HEK293 (cell line): ENCODE results near the gene MRPS10.

Experiments
- CTCF ChIA-PET: fragments of 350-600 bp; formaldehyde crosslinking; extraction: SDS; loops from one replicate; lab custom pipeline; 2021; ENCODE audit warnings: antibody characterized with exemption; lab: Yijun Ruan, JAX
- POLR2A ChIA-PET: fragments of 300-600 bp; formaldehyde crosslinking; extraction: SDS; loops from one replicate; lab custom pipeline; 2020; ENCODE audit warnings: antibody characterized with exemption, inconsistent platforms; lab: Yijun Ruan, JAX
- H3K27ac ChIP-seq: fragments of 200-500 bp; sonication (Bioruptor generic); 2 replicates; pipeline ENCODE4 v1.5.1; 2014; ENCODE audit warnings: low read depth, low read length, control low read depth, inconsistent platforms; ENCODE audit errors: extremely low read depth
- H3K36me3 ChIP-seq, 2 experiments: fragments of 200-500 bp in 1 of 2; sonication (Bioruptor generic) in 1 of 2; 1 replicate in 1 of 2; 2 replicates in 1 of 2; pipeline ENCODE4 v1.5.1; 2014 to 2017; ENCODE audit warnings: inconsistent platforms in 2 of 2, low read length in 2 of 2; ENCODE audit not compliant: control insufficient read depth in 2 of 2, insufficient read depth in 1 of 2
- H3K4me1 ChIP-seq: fragments of 200-500 bp; sonication (Bioruptor generic); 2 replicates; pipeline ENCODE4 v1.5.1; 2014; ENCODE audit warnings: mild to moderate bottlenecking, low read length, inconsistent platforms; ENCODE audit not compliant: control insufficient read depth, insufficient read depth
- H3K4me3 ChIP-seq: 2 replicates; pipeline ENCODE4 v1.5.1; 2011; ENCODE audit warnings: low read depth, mild to moderate bottlenecking, control low read depth, low read length, moderate library complexity
- H3K9me3 ChIP-seq: fragments of 200-500 bp; sonication (Bioruptor generic); 2 replicates; pipeline ENCODE4 v1.5.1; 2014; ENCODE audit warnings: low read depth, low read length, inconsistent platforms; ENCODE audit not compliant: control insufficient read depth, insufficient read depth
- ATF2 ChIP-seq: fragments of 450-650 bp; formaldehyde crosslinking; IDR thresholded peaks from 2 replicates; pipeline ENCODE4 v1.5.1; 2016; ENCODE audit warnings: missing biosample characterization, missing genetic modification characterization, low read depth
- EGR2 ChIP-seq: fragments of 450-650 bp; formaldehyde crosslinking; IDR thresholded peaks from 2 replicates; pipeline ENCODE4 v1.5.1; 2016; ENCODE audit warnings: low read depth, missing biosample characterization, missing genetic modification characterization
- GLIS1 ChIP-seq: fragments of 450-650 bp; formaldehyde crosslinking; IDR thresholded peaks from 2 replicates; pipeline ENCODE4 v1.5.1; 2016; ENCODE audit warnings: missing biosample characterization, missing genetic modification characterization
- HOXA7 ChIP-seq: sonication (generic); formaldehyde crosslinking; IDR thresholded peaks from 2 replicates; pipeline ENCODE4 v1.8.1; 2022; ENCODE audit warnings: missing genetic modification reagents, borderline replicate concordance
- OVOL3 ChIP-seq: fragments of 450-650 bp; formaldehyde crosslinking; IDR thresholded peaks from 2 replicates; pipeline ENCODE4 v1.5.1; 2016; ENCODE audit warnings: missing biosample characterization, missing genetic modification characterization
- YY1 ChIP-seq: fragments of 450-650 bp; formaldehyde crosslinking; IDR thresholded peaks from 2 replicates; pipeline ENCODE4 v1.5.1; 2018; ENCODE audit warnings: missing biosample characterization, missing genetic modification characterization
- ZNF138 ChIP-seq: fragments of 450-650 bp; formaldehyde crosslinking; IDR thresholded peaks from 2 replicates; pipeline ENCODE4 v1.5.1; 2016; ENCODE audit warnings: missing biosample characterization, missing genetic modification characterization, borderline replicate concordance
- ZNF24 ChIP-seq: fragments of 450-650 bp; formaldehyde crosslinking; IDR thresholded peaks from 2 replicates; pipeline ENCODE4 v1.5.1; 2016; ENCODE audit warnings: missing biosample characterization, missing genetic modification characterization
- ZNF341 ChIP-seq: fragments of 450-650 bp; formaldehyde crosslinking; IDR thresholded peaks from 2 replicates; pipeline ENCODE4; 2016; ENCODE audit warnings: low read depth, missing biosample characterization, missing genetic modification characterization
- ZNF416 ChIP-seq: fragments of 450-650 bp; formaldehyde crosslinking; IDR thresholded peaks from 2 replicates; pipeline ENCODE4 v1.5.1; 2016; ENCODE audit warnings: missing biosample characterization, missing genetic modification characterization
- ZNF623 ChIP-seq: fragments of 450-650 bp; formaldehyde crosslinking; IDR thresholded peaks from 2 replicates; pipeline ENCODE4 v1.5.1; 2016; ENCODE audit warnings: missing biosample characterization, missing genetic modification characterization
- ZNF645 ChIP-seq: fragments of 450-650 bp; formaldehyde crosslinking; IDR thresholded peaks from 2 replicates; pipeline ENCODE4; 2016; ENCODE audit warnings: missing biosample characterization, missing genetic modification characterization
- TF ChIP-seq, protein P1 (sequence below): fragments of 450-650 bp; formaldehyde crosslinking; IDR thresholded peaks from 2 replicates; pipeline ENCODE4 v1.5.1; 2016; ENCODE audit warnings: missing biosample characterization, missing genetic modification characterization
- TF ChIP-seq, protein P2 (sequence below): fragments of 450-650 bp; formaldehyde crosslinking; IDR thresholded peaks from 2 replicates; pipeline ENCODE4 v1.5.1; 2016; ENCODE audit warnings: missing biosample characterization, missing genetic modification characterization
- TF ChIP-seq, protein P3 (sequence below): fragments of 450-650 bp; formaldehyde crosslinking; IDR thresholded peaks from 2 replicates; pipeline ENCODE4 v1.5.1; 2016; ENCODE audit warnings: missing biosample characterization, missing genetic modification characterization, borderline replicate concordance
- TF ChIP-seq, protein P4 (sequence below): fragments of 450-650 bp; formaldehyde crosslinking; IDR thresholded peaks from 2 replicates; pipeline ENCODE4 v1.5.1; 2016; ENCODE audit warnings: missing biosample characterization, missing genetic modification characterization
- TF ChIP-seq, protein P5 (sequence below): fragments of 450-650 bp; IDR thresholded peaks from 2 replicates; pipeline ENCODE4 v1.5.1; 2018; ENCODE audit warnings: missing biosample characterization, missing genetic modification characterization

Gene MRPS10

DNA sequence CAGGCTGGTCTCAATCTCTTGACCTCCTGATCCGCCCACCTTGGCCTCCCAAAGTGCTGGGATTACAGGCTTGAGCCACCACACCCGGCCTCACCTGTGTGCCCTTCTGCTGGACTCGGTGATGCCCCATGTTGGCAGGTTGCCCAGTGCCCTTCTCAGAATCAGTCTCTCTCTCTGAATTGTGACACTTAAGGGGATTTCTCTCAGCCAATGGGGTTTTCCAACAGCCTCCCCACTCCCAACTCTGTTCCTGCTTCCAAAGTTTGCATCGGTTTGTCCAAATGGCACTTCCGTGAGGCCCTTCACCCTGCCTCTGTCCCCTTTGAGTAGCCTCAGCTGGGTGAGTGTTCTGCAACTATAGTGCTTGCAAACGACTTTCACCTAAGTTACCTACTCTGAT is 3.1 kb upstream of the MRPS10 start:
- H3K4me3 ChIP-seq = no peak overlapping the region
- no peaks in the 10 kb centered on the region; a peak in 1 of 3 replicates for H3K36me3 ChIP-seq
- peaks cover 6% of the 10 kb centered on the region; the same call in 1 of the 2 replicates for H3K4me1 ChIP-seq
- CTCF ChIA-PET = interaction anchor here (0.6 kb wide), 2 partner anchors 316 to 337 kb away, joined by 3 to 4 read pairs; no protein-coding TSS in a partner anchor
- no peak overlapping the region for H3K27ac ChIP-seq
- H3K9me3 ChIP-seq = no peaks in the 10 kb centered on the region
- POLR2A ChIA-PET = no interaction called here
- TF ChIP-seq ZNF623 (tag by site-specific recombination) (no peak), ZNF341 (peak; percentile 58)

GRCh38 chr6:42217157-42217518 is 523 bp downstream of the MRPS10 start:
- TF ChIP-seq, protein P1, sequence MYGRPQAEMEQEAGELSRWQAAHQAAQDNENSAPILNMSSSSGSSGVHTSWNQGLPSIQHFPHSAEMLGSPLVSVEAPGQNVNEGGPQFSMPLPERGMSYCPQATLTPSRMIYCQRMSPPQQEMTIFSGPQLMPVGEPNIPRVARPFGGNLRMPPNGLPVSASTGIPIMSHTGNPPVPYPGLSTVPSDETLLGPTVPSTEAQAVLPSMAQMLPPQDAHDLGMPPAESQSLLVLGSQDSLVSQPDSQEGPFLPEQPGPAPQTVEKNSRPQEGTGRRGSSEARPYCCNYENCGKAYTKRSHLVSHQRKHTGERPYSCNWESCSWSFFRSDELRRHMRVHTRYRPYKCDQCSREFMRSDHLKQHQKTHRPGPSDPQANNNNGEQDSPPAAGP (tag by site-specific recombination) = no peak
- TF ChIP-seq YY1 (no peak), HOXA7 (CRISPR knock-in tag) (no peak), ZNF138 (no peak), ATF2 (tag by site-specific recombination) (no peak), ZNF416 (tag by site-specific recombination) (no peak), OVOL3 (tag by site-specific recombination) (no peak), EGR2 (no peak), ZNF24 (tag by site-specific recombination) (no peak), ZNF645 (tag by site-specific recombination) (no peak), GLIS1 (tag by site-specific recombination) (no peak)
- TF ChIP-seq, protein P2, sequence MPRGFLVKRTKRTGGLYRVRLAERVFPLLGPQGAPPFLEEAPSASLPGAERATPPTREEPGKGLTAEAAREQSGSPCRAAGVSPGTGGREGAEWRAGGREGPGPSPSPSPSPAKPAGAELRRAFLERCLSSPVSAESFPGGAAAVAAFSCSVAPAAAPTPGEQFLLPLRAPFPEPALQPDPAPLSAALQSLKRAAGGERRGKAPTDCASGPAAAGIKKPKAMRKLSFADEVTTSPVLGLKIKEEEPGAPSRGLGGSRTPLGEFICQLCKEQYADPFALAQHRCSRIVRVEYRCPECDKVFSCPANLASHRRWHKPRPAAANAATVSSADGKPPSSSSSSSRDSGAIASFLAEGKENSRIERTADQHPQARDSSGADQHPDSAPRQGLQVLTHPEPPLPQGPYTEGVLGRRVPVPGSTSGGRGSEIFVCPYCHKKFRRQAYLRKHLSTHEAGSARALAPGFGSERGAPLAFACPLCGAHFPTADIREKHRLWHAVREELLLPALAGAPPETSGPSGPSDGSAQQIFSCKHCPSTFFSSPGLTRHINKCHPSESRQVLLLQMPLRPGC (tag by site-specific recombination) = no peak
- TF ChIP-seq, protein P3, sequence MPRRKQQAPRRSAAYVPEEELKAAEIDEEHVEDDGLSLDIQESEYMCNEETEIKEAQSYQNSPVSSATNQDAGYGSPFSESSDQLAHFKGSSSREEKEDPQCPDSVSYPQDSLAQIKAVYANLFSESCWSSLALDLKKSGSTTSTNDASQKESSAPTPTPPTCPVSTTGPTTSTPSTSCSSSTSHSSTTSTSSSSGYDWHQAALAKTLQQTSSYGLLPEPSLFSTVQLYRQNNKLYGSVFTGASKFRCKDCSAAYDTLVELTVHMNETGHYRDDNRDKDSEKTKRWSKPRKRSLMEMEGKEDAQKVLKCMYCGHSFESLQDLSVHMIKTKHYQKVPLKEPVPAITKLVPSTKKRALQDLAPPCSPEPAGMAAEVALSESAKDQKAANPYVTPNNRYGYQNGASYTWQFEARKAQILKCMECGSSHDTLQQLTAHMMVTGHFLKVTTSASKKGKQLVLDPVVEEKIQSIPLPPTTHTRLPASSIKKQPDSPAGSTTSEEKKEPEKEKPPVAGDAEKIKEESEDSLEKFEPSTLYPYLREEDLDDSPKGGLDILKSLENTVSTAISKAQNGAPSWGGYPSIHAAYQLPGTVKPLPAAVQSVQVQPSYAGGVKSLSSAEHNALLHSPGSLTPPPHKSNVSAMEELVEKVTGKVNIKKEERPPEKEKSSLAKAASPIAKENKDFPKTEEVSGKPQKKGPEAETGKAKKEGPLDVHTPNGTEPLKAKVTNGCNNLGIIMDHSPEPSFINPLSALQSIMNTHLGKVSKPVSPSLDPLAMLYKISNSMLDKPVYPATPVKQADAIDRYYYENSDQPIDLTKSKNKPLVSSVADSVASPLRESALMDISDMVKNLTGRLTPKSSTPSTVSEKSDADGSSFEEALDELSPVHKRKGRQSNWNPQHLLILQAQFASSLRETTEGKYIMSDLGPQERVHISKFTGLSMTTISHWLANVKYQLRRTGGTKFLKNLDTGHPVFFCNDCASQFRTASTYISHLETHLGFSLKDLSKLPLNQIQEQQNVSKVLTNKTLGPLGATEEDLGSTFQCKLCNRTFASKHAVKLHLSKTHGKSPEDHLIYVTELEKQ (tag by site-specific recombination) = no peak
- TF ChIP-seq, protein P4, sequence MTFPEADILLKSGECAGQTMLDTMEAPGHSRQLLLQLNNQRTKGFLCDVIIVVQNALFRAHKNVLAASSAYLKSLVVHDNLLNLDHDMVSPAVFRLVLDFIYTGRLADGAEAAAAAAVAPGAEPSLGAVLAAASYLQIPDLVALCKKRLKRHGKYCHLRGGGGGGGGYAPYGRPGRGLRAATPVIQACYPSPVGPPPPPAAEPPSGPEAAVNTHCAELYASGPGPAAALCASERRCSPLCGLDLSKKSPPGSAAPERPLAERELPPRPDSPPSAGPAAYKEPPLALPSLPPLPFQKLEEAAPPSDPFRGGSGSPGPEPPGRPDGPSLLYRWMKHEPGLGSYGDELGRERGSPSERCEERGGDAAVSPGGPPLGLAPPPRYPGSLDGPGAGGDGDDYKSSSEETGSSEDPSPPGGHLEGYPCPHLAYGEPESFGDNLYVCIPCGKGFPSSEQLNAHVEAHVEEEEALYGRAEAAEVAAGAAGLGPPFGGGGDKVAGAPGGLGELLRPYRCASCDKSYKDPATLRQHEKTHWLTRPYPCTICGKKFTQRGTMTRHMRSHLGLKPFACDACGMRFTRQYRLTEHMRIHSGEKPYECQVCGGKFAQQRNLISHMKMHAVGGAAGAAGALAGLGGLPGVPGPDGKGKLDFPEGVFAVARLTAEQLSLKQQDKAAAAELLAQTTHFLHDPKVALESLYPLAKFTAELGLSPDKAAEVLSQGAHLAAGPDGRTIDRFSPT = no peak
- TF ChIP-seq, protein P5, sequence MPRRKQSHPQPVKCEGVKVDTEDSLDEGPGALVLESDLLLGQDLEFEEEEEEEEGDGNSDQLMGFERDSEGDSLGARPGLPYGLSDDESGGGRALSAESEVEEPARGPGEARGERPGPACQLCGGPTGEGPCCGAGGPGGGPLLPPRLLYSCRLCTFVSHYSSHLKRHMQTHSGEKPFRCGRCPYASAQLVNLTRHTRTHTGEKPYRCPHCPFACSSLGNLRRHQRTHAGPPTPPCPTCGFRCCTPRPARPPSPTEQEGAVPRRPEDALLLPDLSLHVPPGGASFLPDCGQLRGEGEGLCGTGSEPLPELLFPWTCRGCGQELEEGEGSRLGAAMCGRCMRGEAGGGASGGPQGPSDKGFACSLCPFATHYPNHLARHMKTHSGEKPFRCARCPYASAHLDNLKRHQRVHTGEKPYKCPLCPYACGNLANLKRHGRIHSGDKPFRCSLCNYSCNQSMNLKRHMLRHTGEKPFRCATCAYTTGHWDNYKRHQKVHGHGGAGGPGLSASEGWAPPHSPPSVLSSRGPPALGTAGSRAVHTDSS (tag by site-specific recombination) = no peak
- POLR2A ChIA-PET = interaction anchor here (0.7 to 1.9 kb wide), 4 partner anchors 9 to 662 kb away, joined by 3 to 5 read pairs (median 4); partner anchors contain the start of genes RPL7L1 and UBR2

More at GRCh38 chr6:42217157-42217518, 523 bp downstream of the MRPS10 start:
- CTCF ChIA-PET = interaction anchor here (0.6 to 5.3 kb wide), 16 partner anchors 9 to 445 kb away, joined by 3 to 58 read pairs (median 5); partner anchors contain the start of gene TOMM6
- Histone ChIP-seq H3K36me3 (peaks cover 20 to 21% of the 10 kb centered on the region in 2 experiments), H3K4me3 (peak overlapping the region; percentile 60), H3K4me1 (peaks cover 3% of the 10 kb centered on the region; the same call in 1 of the 2 replicates), H3K9me3 (no peaks in the 10 kb centered on the region), H3K27ac (peak overlapping the region; percentile 79)
